D341Med (cell line): ENCODE measurements around the gene OPTC.
"Not testable (repeated sequence)": the region's sequence is repeated elsewhere in the genome, so short reads cannot be mapped to it uniquely, and the experiment has no call there.

Source experiments
- DNase-seq: peaks from one replicate; pipeline ENCODE4 v3.0.0; 2012; ENCODE audit warnings: low spot score

Gene OPTC

DNA sequence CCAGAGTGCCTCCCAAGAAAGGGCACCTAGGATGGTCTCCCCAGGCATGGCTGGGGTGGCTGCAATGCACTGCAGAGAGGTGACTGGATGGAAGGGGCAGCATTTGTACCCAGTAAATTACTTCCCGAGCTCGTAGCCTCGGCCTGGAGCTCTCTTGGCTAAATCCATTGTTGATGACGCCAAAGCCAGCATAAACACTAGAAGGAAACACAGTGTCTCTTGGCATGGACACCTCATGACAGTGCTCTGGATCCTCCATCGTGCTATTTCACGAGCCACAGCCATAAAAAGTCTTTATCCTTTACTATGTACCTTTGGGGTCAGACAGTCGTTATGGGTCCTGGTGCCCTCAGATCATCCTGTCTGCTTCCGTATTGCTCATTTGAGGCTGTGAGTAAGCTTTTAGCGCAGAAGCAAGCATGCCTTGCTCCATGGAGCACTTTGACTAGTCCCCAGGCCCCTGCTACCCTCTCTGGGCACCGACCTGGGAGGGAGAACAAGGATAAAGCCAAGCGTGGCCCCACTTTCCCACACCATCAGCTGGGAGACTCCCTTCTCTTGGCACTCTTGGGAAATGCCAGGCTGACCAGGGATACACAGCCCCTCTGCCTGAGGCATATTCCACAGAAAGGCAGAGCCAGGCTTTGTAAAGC is 28.7 kb upstream of the OPTC start:
- no peak for DNase-seq

DNA sequence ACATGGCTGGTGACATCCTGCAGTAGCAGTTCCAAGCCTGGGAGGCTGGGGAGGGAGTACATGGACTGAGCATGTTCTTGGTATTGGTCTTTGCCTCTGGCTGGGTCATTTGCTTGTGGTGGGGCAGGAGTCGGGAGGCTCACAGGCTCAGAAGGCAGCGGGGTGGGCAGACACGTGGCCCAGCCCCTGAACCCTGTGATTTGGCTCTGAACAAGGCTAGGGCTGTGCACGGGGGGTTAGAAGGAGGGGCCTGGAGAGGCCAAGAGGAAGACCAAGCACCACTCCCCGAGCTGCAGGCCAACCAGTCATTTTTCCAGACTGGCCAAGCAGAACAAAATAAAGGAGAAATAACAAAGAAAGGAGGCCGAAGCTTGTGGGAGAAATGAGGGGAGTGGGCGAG is 28.0 kb upstream of the OPTC start:
- DNase-seq: no peak

DNA sequence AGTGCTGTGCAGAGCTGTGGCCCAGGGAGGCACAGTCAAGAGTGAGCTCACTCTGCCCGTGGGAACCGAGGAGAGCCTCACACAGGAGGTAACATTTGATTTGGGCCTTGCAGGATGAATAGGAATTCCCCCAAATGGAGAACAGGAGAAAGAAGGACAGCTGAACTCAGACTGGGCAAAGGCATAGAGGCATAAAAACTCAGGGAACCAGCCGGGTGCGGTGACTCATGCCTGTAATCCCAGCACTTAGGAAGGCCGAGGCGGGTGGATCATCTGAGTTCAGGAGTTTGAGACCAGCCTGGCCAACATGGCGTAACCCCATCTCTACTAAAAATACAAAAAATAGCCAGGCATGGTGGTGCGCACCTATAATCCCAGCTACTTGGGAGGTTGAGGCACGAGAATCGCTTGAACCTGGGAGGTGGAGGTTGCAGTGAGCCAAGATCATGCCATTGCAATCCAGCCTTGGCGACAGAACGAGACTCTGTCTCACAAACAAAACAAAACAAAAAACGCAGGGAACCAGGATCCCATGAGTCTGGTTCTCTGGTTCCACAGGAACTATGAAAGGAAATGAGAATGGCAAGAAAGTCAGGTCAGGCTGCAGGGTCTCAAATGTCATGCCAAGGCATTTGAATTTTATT is 26.9 kb upstream of the OPTC start:
- not testable (repeated sequence) for DNase-seq

DNA sequence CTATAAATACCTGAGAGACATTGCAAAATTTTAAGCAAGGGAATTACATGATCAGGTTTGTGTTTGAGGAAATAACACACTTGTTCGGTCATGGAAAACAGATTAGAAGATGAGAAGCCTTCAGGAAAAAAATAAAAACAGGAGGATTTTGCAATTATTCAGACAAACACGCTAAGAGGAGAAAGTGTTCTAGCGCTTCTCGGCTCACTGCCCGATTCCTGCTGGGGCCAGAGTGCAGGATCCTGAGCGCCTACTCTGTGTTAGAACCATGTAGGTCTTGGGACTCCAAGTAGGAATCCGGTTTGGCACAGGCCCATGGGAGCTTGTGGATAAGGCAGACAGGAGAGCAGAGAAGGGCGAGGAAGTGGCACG is 26.4 kb upstream of the OPTC start:
- no peak for DNase-seq

DNA sequence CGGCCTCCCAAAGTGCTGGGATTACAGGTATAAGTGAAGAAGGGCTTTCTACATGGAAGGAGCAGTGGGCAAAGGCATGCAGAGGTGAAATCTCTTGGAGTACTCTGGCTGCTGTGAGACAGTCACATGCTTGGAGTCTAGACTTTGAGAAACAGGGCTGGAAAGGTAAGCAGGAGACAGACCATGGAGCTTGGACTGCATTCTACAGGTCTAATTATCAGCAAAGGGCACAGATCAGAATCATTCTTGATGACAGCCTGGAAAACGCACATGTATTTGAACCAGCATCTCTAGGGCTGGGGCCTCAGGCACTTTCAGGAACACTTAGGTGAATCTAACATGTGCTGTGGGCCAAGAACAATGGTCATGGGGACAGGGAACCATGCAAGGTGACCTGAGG is 25.6 kb upstream of the OPTC start:
- DNase-seq: no peak

DNA sequence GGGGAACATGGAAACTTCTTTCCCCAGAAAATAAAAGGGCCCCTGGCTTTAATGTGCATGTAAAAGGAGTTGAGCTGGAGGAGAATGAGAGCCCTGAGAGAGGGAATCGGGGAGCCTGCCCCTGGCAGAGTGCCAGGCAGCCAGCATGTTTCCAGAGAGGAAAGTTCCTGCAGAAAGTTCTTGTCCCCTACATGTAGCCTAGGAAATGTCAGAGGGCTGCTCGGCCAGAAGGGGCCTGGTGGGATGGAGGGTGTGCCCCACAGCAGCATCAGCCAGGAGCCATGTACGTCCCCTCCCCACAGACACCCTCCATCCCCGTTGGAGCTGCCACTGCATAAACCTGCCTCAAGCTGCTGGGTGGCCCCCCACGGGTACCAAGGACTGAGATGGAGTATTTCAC is 23.7 kb upstream of the OPTC start:
- no peak for DNase-seq

DNA sequence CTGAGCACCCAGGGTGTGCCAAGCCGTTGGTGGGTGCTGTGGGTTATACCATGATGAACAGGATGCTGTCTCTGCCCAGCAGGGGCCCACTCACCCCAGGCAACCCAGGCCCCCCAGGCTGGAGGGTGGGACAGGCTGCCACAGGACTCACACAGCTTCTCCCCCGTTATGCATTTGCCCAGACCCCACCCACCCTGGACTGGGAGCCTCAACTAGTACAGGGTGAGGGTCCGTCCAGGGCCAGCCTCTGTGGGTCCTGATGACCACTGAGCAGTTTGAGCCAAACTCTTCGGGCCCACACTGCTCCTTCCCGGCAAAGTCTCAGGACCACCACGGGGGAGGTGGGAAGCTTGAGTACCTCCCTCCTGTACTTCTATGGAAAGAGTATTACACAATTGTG is 22.1 kb upstream of the OPTC start:
- DNase-seq: no peak

DNA sequence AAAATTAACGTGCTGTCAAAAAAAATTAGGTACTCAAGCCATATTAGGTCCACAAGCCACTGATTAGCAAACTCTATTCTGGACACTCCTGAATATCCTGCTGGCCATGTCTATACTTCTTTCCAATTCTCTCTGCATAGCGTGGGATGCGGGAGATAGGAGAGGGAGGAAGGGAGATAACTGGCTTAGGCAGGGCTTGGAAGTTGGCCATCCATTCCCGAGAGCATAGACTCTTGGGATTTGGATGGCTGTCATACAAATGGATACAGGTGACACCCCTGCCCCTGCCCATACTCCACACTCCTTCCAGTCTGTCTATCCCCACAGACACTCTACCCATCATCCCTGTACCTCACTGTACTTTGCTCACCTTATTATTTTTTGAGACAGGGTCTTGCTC is 20.7 kb upstream of the OPTC start:
- no peak for DNase-seq

DNA sequence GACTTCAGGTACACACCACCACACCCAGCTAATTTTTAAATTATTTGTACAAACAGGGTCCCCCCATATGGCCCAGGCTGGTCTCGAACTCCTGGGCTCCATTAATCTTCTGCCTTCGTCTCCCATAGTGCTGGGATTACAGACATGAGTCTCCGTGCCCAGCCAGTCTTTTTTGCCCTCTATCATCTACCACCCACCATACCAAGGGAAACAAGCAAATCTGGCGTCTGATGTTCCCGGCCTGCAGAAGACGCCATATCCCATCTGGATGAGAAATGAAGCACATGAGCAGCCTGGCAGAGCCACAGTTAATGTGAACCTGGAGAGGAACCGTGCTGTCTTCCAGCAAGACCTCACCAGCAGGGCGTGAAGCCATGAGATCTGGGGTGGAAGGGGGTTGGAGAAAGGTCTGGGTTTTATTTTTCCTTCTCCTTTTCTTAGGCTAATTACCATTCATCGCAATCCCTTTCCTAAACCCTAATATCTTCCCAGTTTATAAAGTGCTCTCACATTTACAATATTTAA is 20.1 kb upstream of the OPTC start:
- no peak for DNase-seq

DNA sequence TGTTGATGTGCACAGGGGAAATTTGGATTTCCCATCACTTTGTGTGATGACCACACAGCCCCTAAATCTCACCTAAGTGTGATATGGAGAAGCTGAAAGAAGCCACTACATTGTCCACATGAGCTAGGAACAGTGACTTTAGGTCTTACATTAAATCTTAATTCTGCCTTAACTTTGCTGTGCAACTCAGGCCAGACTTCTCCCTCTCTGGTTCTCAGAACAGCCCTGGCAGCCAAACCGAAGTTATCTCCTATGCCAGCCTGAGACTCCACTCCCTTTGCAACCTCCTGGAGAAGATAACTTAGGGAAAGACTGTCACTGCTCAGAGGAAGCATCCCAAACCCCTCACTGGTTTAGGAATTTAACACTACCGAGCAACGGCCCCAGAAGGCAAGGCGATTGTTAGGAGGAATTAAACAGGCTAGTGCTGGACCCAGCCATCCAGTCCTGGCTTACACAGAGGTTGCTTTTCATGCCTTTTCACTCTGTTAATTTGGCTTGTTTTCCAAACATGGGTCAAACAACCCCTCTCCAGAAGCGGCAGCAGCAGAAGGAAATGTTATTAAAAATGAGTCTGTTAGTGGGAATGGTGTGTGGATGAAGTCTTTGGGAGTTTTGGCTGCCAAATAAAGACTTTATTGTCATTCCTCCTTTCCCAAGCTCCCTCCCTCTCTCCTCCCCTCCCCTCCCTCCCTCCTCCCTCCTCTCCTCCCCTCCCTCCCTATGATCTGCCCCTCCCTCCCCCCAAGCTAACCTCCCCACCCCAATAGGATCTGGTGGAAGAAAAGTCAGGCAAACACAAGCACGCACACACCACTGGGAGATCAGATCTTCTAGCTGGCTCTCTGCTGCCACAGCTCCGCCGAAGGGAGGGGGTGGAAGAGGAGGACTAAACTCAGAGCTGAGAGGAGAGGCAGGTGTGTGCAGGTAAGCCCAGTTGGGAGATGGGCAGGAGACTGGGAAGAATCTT is 18.7 kb upstream of the OPTC start, which contains the start of gene PRELP:
Gene PRELP, plus strand, starts transcription at position 795 of the 970 bp plus-strand sequence. CDS start 7,379 bp downstream, outside the sequence.
- no peak for DNase-seq

DNA sequence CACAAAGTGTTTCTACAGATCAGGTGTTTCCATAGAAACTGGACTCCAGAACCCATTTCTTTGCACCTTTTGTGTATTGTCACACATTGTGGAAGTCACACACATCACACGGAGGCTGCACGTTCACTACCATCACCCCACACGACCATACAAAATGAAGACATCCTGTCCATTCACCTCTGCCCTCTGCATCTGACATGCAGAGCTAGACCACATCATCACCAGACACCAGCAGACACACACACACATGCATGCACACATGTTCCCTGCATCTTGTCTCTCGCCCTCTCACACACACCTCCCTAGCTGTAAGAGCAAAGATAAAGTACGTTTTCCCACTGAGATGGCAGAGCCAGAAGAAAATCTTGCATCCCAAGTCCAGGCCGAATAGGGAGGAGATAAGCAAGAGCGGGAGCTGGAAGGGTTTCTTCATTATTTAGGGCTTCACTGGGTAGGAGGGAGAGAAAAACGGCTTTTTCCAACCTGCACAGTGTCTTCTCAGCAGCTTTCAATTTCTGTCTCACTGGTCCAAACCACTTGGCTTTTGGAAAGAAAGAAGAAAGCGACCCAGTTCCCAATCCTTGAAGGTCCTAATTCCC is 17.6 kb upstream of the OPTC start:
- no peak for DNase-seq

DNA sequence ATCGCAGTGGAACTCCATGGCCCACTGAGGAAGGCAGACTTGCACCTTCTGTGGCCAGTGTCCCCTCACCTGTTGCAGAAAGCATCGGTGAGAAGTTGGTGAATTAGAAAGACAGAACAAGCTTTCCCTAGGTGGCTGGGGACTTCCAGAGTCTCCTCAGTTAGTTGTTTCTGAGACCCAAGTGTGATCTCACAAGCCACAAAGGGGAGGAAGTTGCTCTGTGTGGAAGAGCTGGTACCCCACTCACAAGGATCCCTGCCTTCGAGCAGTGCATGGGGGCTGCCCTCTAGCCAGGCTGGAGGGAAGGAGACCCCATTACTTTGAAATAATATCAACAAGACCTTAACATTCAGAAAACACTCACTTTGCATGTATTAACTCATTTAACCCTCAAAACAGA is 16.2 kb upstream of the OPTC start:
- no peak for DNase-seq

DNA sequence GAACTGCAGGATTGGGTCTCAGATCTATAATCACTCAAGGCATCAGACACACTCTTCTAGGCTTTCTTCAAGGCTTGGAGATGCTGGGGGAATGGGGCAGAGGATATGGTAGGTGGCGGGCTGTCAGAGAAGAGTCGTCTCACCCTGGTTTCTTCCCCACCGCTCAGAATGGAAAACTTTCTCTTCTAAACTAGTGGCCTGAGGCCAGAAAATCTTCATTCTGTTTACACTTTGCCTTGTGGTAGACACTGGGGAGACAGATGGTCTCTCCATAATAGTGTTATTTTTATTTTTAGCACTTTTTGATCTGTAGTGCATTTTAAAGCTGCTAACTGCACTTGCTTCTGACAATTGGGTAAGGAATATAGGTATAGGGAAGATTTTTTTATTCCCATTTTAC is 15.7 kb upstream of the OPTC start:
- DNase-seq: no peak

DNA sequence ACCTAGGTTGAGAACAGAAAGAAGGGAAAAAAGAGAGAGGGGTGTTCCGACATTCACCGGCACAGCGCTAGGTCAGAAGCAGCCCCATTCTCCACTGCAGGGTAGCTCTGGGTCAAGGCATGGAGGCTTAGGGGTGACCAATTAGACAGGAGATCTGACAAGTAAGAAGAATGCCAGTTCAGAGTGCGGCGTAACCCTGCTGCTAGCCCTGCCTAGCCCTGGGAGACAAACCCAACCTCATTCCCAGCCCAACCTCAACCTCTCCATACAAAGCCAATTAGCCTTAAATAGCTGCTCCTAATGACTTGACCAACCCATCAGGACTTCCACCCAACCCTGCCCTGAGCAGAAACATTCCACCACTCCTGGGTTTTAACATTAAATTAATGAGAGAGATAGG is 15.0 kb upstream of the OPTC start:
- DNase-seq: no peak

DNA sequence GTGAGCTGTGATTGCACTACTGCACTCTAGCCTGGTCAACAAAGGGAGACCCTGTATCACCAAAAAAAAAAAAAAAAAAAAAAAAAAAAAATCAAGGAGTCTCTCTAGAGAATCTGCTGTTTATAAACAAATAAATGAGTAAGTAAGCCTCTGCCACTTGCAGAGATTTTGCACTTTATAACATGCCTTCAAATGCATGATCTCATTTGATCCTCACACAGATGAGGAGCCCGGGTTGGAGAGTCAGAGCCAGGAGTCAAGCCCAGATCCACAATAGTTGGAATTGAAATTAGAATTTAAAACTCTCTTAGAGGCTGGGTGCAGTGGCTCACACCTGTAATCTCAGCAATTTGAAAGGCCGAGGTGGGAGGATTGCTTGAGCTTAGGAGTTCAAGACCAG is 14.3 kb upstream of the OPTC start:
- no peak for DNase-seq

DNA sequence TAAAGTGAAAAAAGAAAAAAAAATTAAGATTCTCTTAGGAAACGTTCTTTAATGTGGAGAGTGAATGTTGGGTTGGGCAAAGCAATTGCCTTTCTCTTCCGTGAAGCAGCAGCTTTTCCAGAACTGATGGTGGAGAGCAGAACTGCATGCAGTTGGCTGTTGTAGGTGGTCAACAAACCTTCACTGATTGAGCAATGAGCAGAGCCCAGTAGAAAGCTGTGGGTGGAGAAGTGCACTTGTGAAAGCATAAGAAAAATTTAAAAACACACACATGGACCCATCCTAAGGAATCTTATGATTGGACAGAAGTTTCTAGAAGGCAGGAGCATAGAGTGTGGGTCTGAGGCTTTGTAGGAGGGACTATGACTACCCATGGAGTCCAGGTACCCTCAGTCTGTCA is 13.9 kb upstream of the OPTC start:
- DNase-seq: no peak

DNA sequence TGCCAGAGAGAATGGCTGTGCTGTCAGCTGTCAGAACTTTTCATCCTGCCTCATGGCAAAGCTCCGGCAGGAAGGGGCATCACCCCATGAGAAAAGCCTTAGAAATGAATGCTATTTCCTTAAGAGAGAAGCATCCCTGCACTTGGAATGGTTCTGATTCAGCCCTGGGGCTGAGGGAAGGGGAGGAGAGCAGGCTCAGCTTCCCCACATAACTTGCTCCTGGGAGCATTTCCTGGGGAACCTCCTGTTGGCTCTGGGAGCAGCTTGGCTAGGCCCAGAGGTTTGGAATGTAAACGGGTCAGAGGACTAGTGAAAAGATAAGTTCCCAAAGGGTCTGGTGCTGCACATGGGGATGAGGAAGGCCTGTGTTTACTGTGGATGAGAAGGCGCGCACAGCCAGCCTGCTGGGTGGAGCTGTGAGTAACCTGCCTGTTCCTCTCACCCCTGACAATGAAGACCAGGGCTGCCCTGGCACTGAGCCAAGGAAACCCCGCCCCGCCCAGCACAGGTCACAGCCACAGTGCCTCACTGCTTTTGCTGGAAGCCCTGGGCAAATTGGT is 13.3 kb upstream of the OPTC start:
- DNase-seq: peak; percentile 59

DNA sequence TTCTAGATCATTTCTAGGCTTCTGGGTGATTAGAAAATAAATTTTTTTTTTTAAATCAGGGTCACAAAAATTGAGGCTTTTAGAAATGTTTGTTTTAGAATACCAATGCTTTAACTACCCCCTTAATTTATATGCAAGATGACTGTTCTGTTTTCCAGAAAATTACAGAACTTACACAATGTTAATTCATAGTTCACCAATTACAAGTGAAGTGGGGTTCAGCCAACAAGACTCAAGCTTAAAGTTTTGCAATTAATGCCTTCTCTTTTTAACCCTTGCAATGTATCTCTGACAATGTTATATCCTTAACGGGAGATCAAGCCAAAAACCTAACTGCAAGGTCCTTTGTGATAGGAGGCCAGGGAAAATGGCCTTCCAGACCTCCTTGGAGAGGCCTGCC is 12.8 kb upstream of the OPTC start:
- no peak for DNase-seq

DNA sequence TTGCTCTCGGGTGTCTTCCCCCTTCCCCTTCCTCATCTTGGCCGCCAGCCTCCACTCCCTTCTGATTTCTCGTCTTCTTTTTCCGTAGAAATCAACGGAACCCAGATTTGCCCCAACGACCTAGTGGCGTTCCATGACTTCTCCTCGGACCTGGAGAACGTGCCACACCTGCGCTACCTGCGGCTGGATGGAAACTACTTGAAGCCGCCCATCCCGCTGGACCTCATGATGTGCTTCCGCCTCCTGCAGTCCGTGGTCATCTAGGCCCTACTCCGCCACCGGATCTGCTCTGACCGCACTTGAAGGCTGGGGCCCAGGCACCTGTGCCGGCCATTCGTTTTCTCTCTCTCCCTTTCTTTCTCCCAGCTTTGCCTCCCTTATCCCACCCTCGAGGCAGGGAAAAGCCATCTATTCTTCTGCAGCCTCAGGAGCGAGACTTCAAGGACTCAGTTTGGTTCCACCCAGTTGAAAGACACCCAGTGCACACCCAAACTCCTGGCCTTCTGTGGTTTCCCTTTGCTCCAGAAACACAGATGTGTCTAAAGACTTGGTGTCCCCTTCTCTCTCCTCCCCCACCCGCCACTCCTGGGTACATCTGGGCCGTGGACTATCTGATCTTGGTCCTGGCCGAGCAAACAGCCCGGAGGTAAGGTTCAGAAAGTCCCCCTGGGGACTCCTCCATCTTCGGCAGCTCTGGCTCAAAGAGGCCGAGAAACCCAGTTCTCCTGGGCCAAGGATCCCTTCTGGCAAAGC is 7.2 kb upstream of the OPTC start:
- DNase-seq: no peak

DNA sequence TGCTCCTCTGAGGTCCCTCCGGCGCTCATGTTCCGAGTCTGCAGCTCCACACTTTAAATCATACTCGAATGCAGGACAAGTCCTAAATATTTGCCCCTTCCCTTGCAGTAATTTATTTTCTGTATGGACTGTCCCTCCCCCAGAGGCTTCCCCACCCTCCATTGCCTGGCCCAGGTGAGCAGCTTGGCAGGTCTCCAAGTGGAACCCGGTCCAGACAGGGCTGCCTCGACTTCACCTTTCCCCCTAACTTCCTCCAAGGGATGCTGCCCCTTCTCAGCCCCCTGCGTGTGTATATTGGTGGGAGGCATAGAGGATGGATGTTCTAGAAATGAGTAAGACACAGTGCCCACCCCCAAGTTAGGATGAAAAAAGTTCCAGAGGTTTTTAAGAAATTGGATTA is 5.4 kb upstream of the OPTC start:
- DNase-seq: no peak

DNA sequence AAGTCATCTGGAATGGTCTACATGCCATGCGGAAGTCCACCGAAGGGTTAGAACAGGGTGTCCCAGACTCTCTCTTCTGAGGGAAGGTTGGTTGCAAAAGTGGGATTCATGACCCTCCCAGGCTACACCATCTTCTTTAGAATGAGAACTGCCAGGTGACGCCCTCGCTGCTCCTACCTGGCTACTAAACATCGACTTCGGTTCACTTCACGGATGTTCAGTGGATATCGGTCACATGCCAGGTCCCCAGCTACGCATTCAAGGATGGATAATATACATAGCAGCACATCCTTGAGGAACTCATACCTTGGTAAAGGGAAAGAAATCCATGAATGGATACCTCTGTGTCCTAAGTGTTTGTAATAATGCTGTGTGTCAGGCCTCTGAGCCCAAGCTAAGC is 3.3 kb upstream of the OPTC start:
- DNase-seq: no peak
